Measurements from ENCODE around the gene ADK. TPM values are rescaled to one million over a fixed set of nuclear protein-coding genes. Genes with fewer than 3 reads are reported as not detected.

The ADK gene
- total RNA-seq, 1 experiment from 2014 or later: 159 TPM

DNA sequence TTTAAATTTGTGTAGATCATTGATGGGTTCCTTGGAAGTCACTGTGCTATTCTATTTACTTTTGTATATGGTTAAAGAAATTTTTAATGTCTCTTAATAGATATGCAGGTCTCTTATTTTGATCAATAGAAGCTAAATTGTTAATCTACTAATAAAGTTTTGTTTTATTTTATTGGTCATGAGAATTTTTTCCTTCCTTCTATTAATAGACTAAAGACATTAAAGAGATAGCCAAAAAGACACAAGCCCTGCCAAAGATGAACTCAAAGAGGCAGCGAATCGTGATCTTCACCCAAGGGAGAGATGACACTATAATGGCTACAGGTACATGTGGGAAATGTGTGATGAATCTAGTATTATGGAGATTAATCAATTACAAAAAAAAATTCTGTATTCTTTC, 449.1 kb downstream of the ADK start:
- CTCF ChIA-PET: no interaction called here
- H3K9me3 ChIP-seq (ENCODE audit: insufficient read depth, low read depth): no peaks in the 10 kb centered on the region
- no peak overlapping the region for H3K27ac ChIP-seq
- no peak for TF ChIP-seq EZH2 (IDR thresholded peaks at IDR 0.05; ENCODE audit: low read depth)
- POLR2A ChIA-PET (ENCODE audit: unreplicated experiment): no interaction called here
- no peaks in the 10 kb centered on the region for H4K20me1 ChIP-seq (ENCODE audit: insufficient read depth)
- H3K4me1 ChIP-seq (replicated peaks; ENCODE audit: insufficient read depth): no peaks in the 10 kb centered on the region
- no peak overlapping the region for H3K4me2 ChIP-seq
- H2AFZ ChIP-seq: no peak overlapping the region
- no peak overlapping the region for H3K4me3 ChIP-seq
- H3K36me3 ChIP-seq (ENCODE audit: low read depth): no peaks in the 10 kb centered on the region; the same call in 1 of the 2 replicates
- BruUV-seq (replicated peaks): no TSS peak
- DNase-seq: no peak
- no peaks in the 10 kb centered on the region for H3K27me3 ChIP-seq (ENCODE audit: insufficient read depth, low read depth)
- intact Hi-C loops (cut with micrococcal nuclease; ENCODE audit: unreplicated experiment): no loop called here
- no peaks in the 10 kb centered on the region for H3K79me2 ChIP-seq (ENCODE audit: low read depth)
- H3F3A ChIP-seq (ENCODE audit: insufficient read depth, low read depth): no peaks in the 10 kb centered on the region
- no peaks in the 10 kb centered on the region for H3K9me2 ChIP-seq (ENCODE audit: insufficient read depth)

DNA sequence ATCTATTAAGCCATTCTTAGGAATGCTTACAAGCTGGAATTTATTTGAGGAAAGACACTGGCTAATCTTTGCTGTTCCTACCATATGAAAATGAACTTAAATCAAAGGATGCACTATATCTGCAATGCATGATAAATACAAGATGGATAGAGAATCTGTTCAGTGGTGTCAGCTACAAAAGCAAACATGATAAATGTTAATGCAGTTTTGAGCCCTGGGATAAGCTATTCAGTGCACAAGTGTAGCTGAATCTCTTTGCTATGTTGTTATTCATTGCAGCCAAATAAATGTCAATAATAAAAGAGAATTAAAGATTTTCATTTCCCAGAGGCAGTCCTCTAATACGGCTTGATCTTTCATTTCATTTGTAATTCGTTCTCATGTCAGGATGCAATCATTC, 451.6 kb downstream of the ADK start:
- no peaks in the 10 kb centered on the region for H3K4me1 ChIP-seq (replicated peaks; ENCODE audit: insufficient read depth)
- no peak overlapping the region for H3K4me2 ChIP-seq
- no peaks in the 10 kb centered on the region for H3K9me2 ChIP-seq (ENCODE audit: insufficient read depth)
- H3K27ac ChIP-seq: no peak overlapping the region
- H3K27me3 ChIP-seq (ENCODE audit: insufficient read depth, low read depth): no peaks in the 10 kb centered on the region
- H2AFZ ChIP-seq: no peak overlapping the region
- TF ChIP-seq, protein P1, sequence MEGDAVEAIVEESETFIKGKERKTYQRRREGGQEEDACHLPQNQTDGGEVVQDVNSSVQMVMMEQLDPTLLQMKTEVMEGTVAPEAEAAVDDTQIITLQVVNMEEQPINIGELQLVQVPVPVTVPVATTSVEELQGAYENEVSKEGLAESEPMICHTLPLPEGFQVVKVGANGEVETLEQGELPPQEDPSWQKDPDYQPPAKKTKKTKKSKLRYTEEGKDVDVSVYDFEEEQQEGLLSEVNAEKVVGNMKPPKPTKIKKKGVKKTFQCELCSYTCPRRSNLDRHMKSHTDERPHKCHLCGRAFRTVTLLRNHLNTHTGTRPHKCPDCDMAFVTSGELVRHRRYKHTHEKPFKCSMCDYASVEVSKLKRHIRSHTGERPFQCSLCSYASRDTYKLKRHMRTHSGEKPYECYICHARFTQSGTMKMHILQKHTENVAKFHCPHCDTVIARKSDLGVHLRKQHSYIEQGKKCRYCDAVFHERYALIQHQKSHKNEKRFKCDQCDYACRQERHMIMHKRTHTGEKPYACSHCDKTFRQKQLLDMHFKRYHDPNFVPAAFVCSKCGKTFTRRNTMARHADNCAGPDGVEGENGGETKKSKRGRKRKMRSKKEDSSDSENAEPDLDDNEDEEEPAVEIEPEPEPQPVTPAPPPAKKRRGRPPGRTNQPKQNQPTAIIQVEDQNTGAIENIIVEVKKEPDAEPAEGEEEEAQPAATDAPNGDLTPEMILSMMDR (conservative IDR thresholded peaks at IDR 0.05): no peak
- ChIA-PET CTCF (no interaction called here), POLR2A (ENCODE audit: unreplicated experiment) (interaction anchor here (0.6 to 0.9 kb wide), 3 partner anchors 101 to 750 kb away, joined by 3 to 4 read pairs (median 3); no protein-coding TSS in a partner anchor)
- no peak for DNase-seq
- H3F3A ChIP-seq (ENCODE audit: insufficient read depth, low read depth): no peaks in the 10 kb centered on the region
- no peaks in the 10 kb centered on the region for H3K79me2 ChIP-seq (ENCODE audit: low read depth)
- no TSS peak for BruUV-seq (replicated peaks)
- intact Hi-C loops (cut with micrococcal nuclease; ENCODE audit: unreplicated experiment): no loop called here
- H3K9me3 ChIP-seq (ENCODE audit: insufficient read depth, low read depth): no peaks in the 10 kb centered on the region
- no peak overlapping the region for H3K4me3 ChIP-seq
- no peaks in the 10 kb centered on the region; the same call in 1 of the 2 replicates for H4K20me1 ChIP-seq (ENCODE audit: insufficient read depth)
- no peaks in the 10 kb centered on the region; the same call in 1 of the 2 replicates for H3K36me3 ChIP-seq (ENCODE audit: low read depth)

DNA sequence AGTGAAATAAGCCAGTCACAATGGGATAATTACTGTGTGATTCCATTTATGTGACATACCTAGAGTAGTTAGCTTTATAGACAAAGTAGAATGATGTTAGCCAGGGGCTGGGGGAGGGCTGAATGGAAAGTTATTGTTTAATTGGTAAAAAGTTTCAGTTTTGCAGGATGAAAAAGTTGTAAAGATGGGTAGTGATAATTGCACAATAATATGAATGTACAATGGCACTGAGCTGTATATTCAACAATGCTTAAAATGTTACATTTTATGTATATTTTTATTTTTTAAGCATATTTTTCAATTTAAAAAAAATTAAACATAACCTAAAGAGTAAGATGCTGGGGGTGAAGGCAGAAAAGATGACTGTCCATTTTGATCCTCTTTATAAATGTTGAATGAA, 459.3 kb downstream of the ADK start:
- no peak for TF ChIP-seq EZH2 (IDR thresholded peaks at IDR 0.05; ENCODE audit: low read depth)
- TF ChIP-seq, protein P1 (conservative IDR thresholded peaks at IDR 0.05): no peak
- Histone ChIP-seq H3K4me2 (no peak overlapping the region), H3K36me3 (ENCODE audit: low read depth) (no peaks in the 10 kb centered on the region), H3K27ac (no peak overlapping the region), H3F3A (ENCODE audit: insufficient read depth, low read depth) (no peaks in the 10 kb centered on the region; the same call in 1 of the 2 replicates), H3K4me1 (replicated peaks; ENCODE audit: insufficient read depth) (no peaks in the 10 kb centered on the region), H2AFZ (no peak overlapping the region), H3K27me3 (ENCODE audit: insufficient read depth, low read depth) (no peaks in the 10 kb centered on the region), H3K9me2 (ENCODE audit: insufficient read depth) (no peaks in the 10 kb centered on the region), H4K20me1 (ENCODE audit: insufficient read depth) (no peaks in the 10 kb centered on the region; the same call in 1 of the 2 replicates), H3K79me2 (ENCODE audit: low read depth) (no peaks in the 10 kb centered on the region), H3K9me3 (ENCODE audit: insufficient read depth, low read depth) (no peaks in the 10 kb centered on the region), H3K4me3 (no peak overlapping the region)
- intact Hi-C loops (cut with micrococcal nuclease; ENCODE audit: unreplicated experiment): no loop called here
- no peak for DNase-seq
- ChIA-PET CTCF (no interaction called here), POLR2A (ENCODE audit: unreplicated experiment) (no interaction called here)
- no TSS peak for BruUV-seq (replicated peaks)

DNA sequence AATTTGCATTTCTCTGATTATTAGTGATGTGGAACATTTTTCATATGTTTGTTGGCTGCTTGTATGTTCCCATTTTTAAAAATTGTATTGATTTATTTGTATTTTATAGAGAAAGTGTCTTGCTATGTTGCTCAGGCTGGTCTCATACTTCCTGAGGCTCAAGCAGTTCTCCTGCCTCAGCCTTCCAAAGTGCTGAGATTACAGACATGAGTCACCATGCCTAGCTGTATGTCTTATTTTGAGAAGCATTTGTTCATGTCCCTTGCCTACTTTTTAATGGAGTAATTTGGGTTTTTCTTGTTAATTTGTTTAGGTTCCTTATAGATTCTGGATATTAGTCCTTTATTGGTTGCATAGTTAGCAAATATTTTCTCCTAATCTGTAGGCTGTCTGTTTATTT, 461.2 kb downstream of the ADK start:
- no peak overlapping the region for H3K4me3 ChIP-seq
- DNase-seq: no peak
- intact Hi-C loops (cut with micrococcal nuclease; ENCODE audit: unreplicated experiment): no loop called here

More for the DNA sequence above, 461.2 kb downstream of the ADK start:
- Histone ChIP-seq H4K20me1 (ENCODE audit: insufficient read depth) (no peaks in the 10 kb centered on the region; the same call in 1 of the 2 replicates), H3K4me2 (no peak overlapping the region), H3K4me1 (replicated peaks; ENCODE audit: insufficient read depth) (no peaks in the 10 kb centered on the region), H3K27ac (no peak overlapping the region), H3K27me3 (ENCODE audit: insufficient read depth, low read depth) (no peaks in the 10 kb centered on the region), H3F3A (ENCODE audit: insufficient read depth, low read depth) (no peaks in the 10 kb centered on the region; the same call in 1 of the 2 replicates), H3K79me2 (ENCODE audit: low read depth) (no peaks in the 10 kb centered on the region), H3K36me3 (ENCODE audit: low read depth) (no peaks in the 10 kb centered on the region), H3K9me2 (ENCODE audit: insufficient read depth) (no peaks in the 10 kb centered on the region), H2AFZ (no peak overlapping the region), H3K9me3 (ENCODE audit: insufficient read depth, low read depth) (no peaks in the 10 kb centered on the region)
- TF ChIP-seq EZH2 (IDR thresholded peaks at IDR 0.05; ENCODE audit: low read depth): no peak
- BruUV-seq (replicated peaks): no TSS peak
- ChIA-PET CTCF (no interaction called here), POLR2A (ENCODE audit: unreplicated experiment) (no interaction called here)
